Trophoblast cell (in vitro differentiated cells and primary cell): ENCODE results near the gene HPGDS.

Source experiments
- DNase-seq, 2 donors: peaks; one replicate each; pipeline ENCODE4 v3.0.0-alpha.2; 2016
- H2AFZ ChIP-seq: 2 replicates; pipeline ENCODE4 v1.6.1; 2013; ENCODE audit warnings: low read length, moderate library complexity, mild to moderate bottlenecking; ENCODE audit not compliant: insufficient read depth, poor library complexity
- H2AK5ac ChIP-seq: 2 replicates; pipeline ENCODE4 v1.6.1; 2013; ENCODE audit warnings: mild to moderate bottlenecking, low read length
- H2BK120ac ChIP-seq: 2 replicates; pipeline ENCODE4 v1.6.1; 2013; ENCODE audit warnings: low read length, mild to moderate bottlenecking, moderate library complexity; ENCODE audit not compliant: insufficient read depth, poor library complexity
- H2BK12ac ChIP-seq: 2 replicates; pipeline ENCODE4 v1.6.1; 2013; ENCODE audit warnings: mild to moderate bottlenecking, low read length, moderate library complexity
- H2BK5ac ChIP-seq: 2 replicates; pipeline ENCODE4 v1.6.1; 2013; ENCODE audit warnings: low read length, low read depth, moderate library complexity, mild to moderate bottlenecking; ENCODE audit not compliant: poor library complexity
- H3K14ac ChIP-seq: 2 replicates; pipeline ENCODE4 v1.6.1; 2013; ENCODE audit warnings: mild to moderate bottlenecking, low read length
- H3K18ac ChIP-seq: 2 replicates; pipeline ENCODE4 v1.6.1; 2013; ENCODE audit warnings: mild to moderate bottlenecking, low read length
- H3K23ac ChIP-seq: 2 replicates; pipeline ENCODE4 v1.6.1; 2013; ENCODE audit warnings: low read length
- H3K27ac ChIP-seq: 2 replicates; pipeline ENCODE4 v1.5.1; 2013; ENCODE audit warnings: low read depth, mild to moderate bottlenecking, inconsistent platforms, low read length, moderate library complexity
- H3K27me3 ChIP-seq: 2 replicates; pipeline ENCODE4 v1.6.1; 2013; ENCODE audit warnings: inconsistent platforms, mild to moderate bottlenecking, low read length, moderate library complexity; ENCODE audit not compliant: insufficient read depth
- H3K36me3 ChIP-seq, 2 experiments: 1 replicate in 1 of 2; 2 replicates in 1 of 2; pipeline ENCODE4 v1.6.1; 2013; ENCODE audit warnings: low read length in 2 of 2, mild to moderate bottlenecking in 2 of 2, moderate library complexity in 1 of 2; ENCODE audit not compliant: insufficient read depth in 2 of 2, control insufficient read depth in 1 of 2
- H3K4ac ChIP-seq: 2 replicates; pipeline ENCODE4 v1.6.1; 2013; ENCODE audit warnings: low read depth, mild to moderate bottlenecking, low read length, moderate library complexity
- H3K4me1 ChIP-seq, 2 experiments: 1 replicate in 1 of 2; 2 replicates in 1 of 2; pipeline ENCODE4 v1.6.1; 2013; ENCODE audit warnings: low read length in 2 of 2, mild to moderate bottlenecking in 2 of 2, moderate library complexity in 1 of 2; ENCODE audit not compliant: insufficient read depth in 2 of 2, control insufficient read depth in 1 of 2
- H3K4me2 ChIP-seq: 2 replicates; pipeline ENCODE4 v1.6.1; 2013; ENCODE audit warnings: inconsistent platforms, mild to moderate bottlenecking, low read length, moderate library complexity
- H3K4me3 ChIP-seq: 2 replicates; pipeline ENCODE4 v1.5.1; 2013; ENCODE audit warnings: mild to moderate bottlenecking, low read depth, low read length, inconsistent platforms
- H3K79me1 ChIP-seq: one replicate; pipeline ENCODE4 v1.6.1; 2013; ENCODE audit warnings: low read length
- H3K79me2 ChIP-seq: 2 replicates; pipeline ENCODE4 v1.6.1; 2013; ENCODE audit warnings: low read length, mild to moderate bottlenecking; ENCODE audit not compliant: control insufficient read depth, insufficient read depth, poor library complexity
- H3K9ac ChIP-seq: 2 replicates; pipeline ENCODE4 v1.6.1; 2013; ENCODE audit warnings: mild to moderate bottlenecking, low read length
- H3K9me3 ChIP-seq: 2 replicates; pipeline ENCODE4 v1.6.1; 2013; ENCODE audit warnings: low read depth, mild to moderate bottlenecking, control low read depth, inconsistent platforms, low read length; ENCODE audit not compliant: insufficient read depth
- H4K12ac ChIP-seq: 2 replicates; pipeline ENCODE4 v1.6.1; 2013; ENCODE audit warnings: low read depth, mild to moderate bottlenecking, low read length, moderate library complexity
- H4K8ac ChIP-seq: 2 replicates; pipeline ENCODE4 v1.6.1; 2013; ENCODE audit warnings: low read depth, mild to moderate bottlenecking, low read length, moderate library complexity
- H4K91ac ChIP-seq: one replicate; pipeline ENCODE4 v1.6.1; 2013; ENCODE audit warnings: low read depth, mild to moderate bottlenecking, low read length, moderate library complexity
- WGBS: extraction: QIAGEN DNeasy Blood & Tissue Kit; methylation state at CpG from one replicate; pipeline ENCODE4 v1.1.7; 2013; ENCODE audit warnings: missing lambda C conversion rate; ENCODE audit not compliant: insufficient read length, insufficient coverage; ENCODE audit errors: extremely low coverage; 5-methylcytosine and 5-hydroxymethylcytosine counted together

Gene HPGDS

GRCh38 chr4:94359221-94359620 is 16.6 kb upstream of the HPGDS start:
- Histone ChIP-seq H4K12ac (no peak overlapping the region), H2BK12ac (no peak overlapping the region), H2BK5ac (no peak overlapping the region), H3K9me3 (no peaks in the 10 kb centered on the region), H4K91ac (no peak overlapping the region), H3K4ac (no peak overlapping the region), H3K23ac (no peak overlapping the region), H2AK5ac (no peak overlapping the region), H3K36me3 (no peaks in the 10 kb centered on the region), H2AFZ (no peak overlapping the region), H3K27ac (no peak overlapping the region), H3K27me3 (no peaks in the 10 kb centered on the region), H3K4me2 (no peak overlapping the region), H2BK120ac (no peak overlapping the region), H3K79me2 (no peaks in the 10 kb centered on the region), H3K18ac (no peak overlapping the region), H3K79me1 (no peaks in the 10 kb centered on the region), H3K4me3 (no peak overlapping the region), H3K14ac (no peak overlapping the region), H3K9ac (no peak overlapping the region), H4K8ac (no peak overlapping the region), H3K4me1 (no peaks in the 10 kb centered on the region)
- WGBS, result no CpG with 5 or more reads among the region's 2 CpGs
- no peak for DNase-seq

GRCh38 chr4:94358101-94358500 is 15.5 kb upstream of the HPGDS start:
- Histone ChIP-seq H2AK5ac (no peak overlapping the region), H4K8ac (no peak overlapping the region), H3K27ac (no peak overlapping the region), H3K14ac (no peak overlapping the region), H3K79me2 (no peaks in the 10 kb centered on the region), H2BK5ac (no peak overlapping the region), H3K23ac (no peak overlapping the region), H2BK120ac (no peak overlapping the region), H2BK12ac (no peak overlapping the region), H3K4me3 (no peak overlapping the region), H3K79me1 (no peaks in the 10 kb centered on the region), H3K4ac (no peak overlapping the region), H3K27me3 (no peaks in the 10 kb centered on the region), H3K9ac (no peak overlapping the region), H3K4me2 (no peak overlapping the region), H4K91ac (no peak overlapping the region), H4K12ac (no peak overlapping the region), H3K18ac (no peak overlapping the region), H3K9me3 (no peaks in the 10 kb centered on the region), H2AFZ (no peak overlapping the region), H3K36me3 (no peaks in the 10 kb centered on the region), H3K4me1 (no peaks in the 10 kb centered on the region)
- no peak for DNase-seq

- Histone ChIP-seq H3K9me3 (no peaks in the 10 kb centered on the region), H2BK5ac (no peak overlapping the region), H3K4me1 (no peaks in the 10 kb centered on the region), H3K79me1 (no peaks in the 10 kb centered on the region), H3K4me3 (no peak overlapping the region), H3K27ac (no peak overlapping the region), H3K14ac (no peak overlapping the region), H4K91ac (no peak overlapping the region), H4K8ac (no peak overlapping the region), H3K27me3 (no peaks in the 10 kb centered on the region), H2AFZ (no peak overlapping the region), H3K9ac (no peak overlapping the region), H3K23ac (no peak overlapping the region), H2BK120ac (no peak overlapping the region), H3K4ac (no peak overlapping the region), H2BK12ac (no peak overlapping the region), H3K36me3 (no peaks in the 10 kb centered on the region), H3K4me2 (no peak overlapping the region), H3K18ac (no peak overlapping the region), H3K79me2 (no peaks in the 10 kb centered on the region), H2AK5ac (no peak overlapping the region), H4K12ac (no peak overlapping the region)
- no peak for DNase-seq
- no CpG with 5 or more reads among the region's 2 CpGs for WGBS
These were observed 15.0 kb upstream of the HPGDS start for GRCh38 chr4:94357624-94358023.

- H3K4me2 ChIP-seq, result no peak overlapping the region
- no peak overlapping the region for H2BK5ac ChIP-seq
- H4K8ac ChIP-seq, result no peak overlapping the region
- H3K79me1 ChIP-seq, result no peaks in the 10 kb centered on the region
- no peak overlapping the region for H3K18ac ChIP-seq
- DNase-seq, result no peak
- no peak overlapping the region for H2BK12ac ChIP-seq
- no peak overlapping the region for H4K91ac ChIP-seq
- no peaks in the 10 kb centered on the region for H3K4me1 ChIP-seq
- H3K36me3 ChIP-seq, result no peaks in the 10 kb centered on the region
- no peak overlapping the region for H3K4ac ChIP-seq
- no peaks in the 10 kb centered on the region for H3K79me2 ChIP-seq
- H3K27me3 ChIP-seq, result no peaks in the 10 kb centered on the region
- no peak overlapping the region for H2AFZ ChIP-seq
- H2AK5ac ChIP-seq, result no peak overlapping the region
- no peak overlapping the region for H4K12ac ChIP-seq
- H3K9ac ChIP-seq, result no peak overlapping the region
- no peak overlapping the region for H2BK120ac ChIP-seq
- no peak overlapping the region for H3K4me3 ChIP-seq
- no peaks in the 10 kb centered on the region for H3K9me3 ChIP-seq
- no peak overlapping the region for H3K27ac ChIP-seq
- no peak overlapping the region for H3K23ac ChIP-seq
- no peak overlapping the region for H3K14ac ChIP-seq
- WGBS, result no CpG with 5 or more reads among the region's 2 CpGs
These were observed 13.8 kb upstream of the HPGDS start for GRCh38 chr4:94356444-94356843.
